HTERT RPE-1 (cell line): ENCODE data around the gene FMNL2.

ENCODE experiments used
- in situ Hi-C: fragments of 300-500 bp; cut with MboI; formaldehyde crosslinking; loops from 4 replicates; pipeline ENCODE4 v1.14.3; 2020; ENCODE audit warnings: low sequenced_read_pairs

FMNL2 gene

DNA sequence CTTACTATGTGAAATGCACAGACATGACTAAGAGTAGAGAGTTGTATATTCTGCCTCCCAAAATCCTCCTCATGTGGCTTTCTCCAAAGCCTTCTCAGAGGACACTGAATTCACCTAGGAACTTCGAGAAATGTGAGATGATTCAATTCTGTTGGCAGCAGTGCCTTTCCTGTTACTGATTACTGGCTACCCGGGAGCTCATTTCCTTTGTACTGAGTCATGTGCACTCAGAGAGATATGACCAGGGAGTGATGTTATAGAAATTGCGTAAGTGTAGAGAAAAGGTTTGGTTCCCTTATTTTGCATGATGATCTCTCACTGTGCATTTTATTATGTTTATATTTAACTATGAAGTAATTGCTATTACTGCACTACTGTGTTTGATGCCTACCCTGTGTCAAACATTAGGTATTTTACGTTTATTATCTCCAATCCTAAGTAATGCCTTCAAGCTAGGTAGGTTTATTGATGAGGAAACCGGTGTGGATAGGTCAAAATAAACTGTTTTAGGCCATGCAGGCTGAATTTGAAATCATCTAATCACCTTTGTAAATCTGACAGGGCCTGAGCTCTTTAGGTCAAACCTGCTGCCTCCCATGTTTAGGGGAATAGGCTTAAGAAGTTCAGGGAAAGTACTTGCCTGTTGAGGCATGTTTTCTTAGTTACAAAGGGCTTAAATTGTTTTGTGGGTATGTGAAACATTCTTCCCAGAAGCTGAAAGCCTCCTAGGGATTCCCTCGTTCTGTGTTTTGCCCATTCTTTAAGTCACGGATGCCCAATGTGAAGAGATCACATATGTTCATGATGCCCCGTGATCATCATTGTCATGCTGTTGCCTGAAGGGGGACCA lies 86.8 kb downstream of the FMNL2 start:
- in situ Hi-C loops, result no loop called here

DNA sequence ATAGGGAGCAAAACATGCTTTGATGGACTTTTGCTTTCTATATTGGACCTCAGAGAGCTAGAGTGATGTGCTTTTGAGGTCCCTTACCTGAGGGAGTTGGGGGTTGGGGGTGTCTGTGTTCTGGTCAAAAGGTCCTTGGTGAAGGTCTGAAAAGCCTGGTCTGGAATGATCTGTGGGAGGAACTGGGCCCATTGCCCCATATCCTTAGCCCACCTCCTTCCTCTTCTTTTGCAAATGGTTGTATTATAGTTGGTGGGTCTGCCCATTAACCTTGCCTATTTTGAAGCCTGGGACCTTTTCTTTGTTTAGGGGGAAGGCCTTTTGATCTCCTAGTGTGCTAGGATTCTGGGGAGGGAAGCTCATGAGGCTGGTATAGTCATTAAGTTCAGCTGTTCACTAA lies 88.7 kb downstream of the FMNL2 start:
- in situ Hi-C loops, result no loop called here

GRCh38 chr2:152425765-152426727 lies 91.1 kb downstream of the FMNL2 start:
- in situ Hi-C loops, result no loop called here

DNA sequence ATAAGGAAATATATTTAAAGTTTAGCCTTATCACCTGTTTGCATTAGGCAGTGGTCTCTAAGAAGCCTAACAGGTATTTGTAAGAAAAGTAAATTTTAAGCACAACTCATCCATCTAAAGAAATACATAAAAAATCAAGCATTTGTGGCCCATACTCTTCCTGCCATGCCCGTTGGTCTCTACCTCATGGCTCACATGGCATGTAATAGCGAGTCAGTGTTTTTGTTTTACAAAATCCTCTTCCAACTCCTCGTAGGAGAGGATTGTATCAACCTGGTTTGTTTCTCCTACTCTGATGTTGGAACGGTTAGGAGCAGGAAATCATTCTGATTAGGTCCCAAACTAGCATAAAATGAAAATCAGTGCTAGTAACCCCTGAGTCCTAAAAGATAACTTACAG lies 91.8 kb downstream of the FMNL2 start:
- in situ Hi-C loops, result no loop called here

GRCh38 chr2:152427902-152428301 lies 92.9 kb downstream of the FMNL2 start:
- in situ Hi-C loops, result no loop called here

- in situ Hi-C loops, result no loop called here
Measured at GRCh38 chr2:152428800-152429582, 94.0 kb downstream of the FMNL2 start.

DNA sequence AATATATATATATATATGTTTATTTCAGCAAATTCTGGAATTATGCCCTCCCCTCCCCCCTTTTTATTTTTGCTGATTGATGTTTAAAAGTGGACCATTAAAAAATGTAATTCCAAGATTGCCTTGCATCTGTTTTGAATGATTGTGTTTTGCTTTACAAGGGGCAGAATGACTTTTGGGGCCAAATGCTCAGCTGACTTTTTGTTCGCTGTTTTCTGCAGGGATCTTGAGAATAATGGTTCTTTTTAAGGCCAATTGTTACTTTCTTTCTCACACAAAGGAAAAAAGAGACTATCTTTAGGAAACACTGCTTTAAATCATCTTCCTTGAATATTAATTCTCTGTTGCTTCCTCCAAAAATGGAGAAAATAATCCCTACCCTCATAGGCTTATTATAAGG lies 95.9 kb downstream of the FMNL2 start:
- in situ Hi-C loops, result no loop called here

- in situ Hi-C loops, result no loop called here
Measured at GRCh38 chr2:152431370-152432098, 96.6 kb downstream of the FMNL2 start.

DNA sequence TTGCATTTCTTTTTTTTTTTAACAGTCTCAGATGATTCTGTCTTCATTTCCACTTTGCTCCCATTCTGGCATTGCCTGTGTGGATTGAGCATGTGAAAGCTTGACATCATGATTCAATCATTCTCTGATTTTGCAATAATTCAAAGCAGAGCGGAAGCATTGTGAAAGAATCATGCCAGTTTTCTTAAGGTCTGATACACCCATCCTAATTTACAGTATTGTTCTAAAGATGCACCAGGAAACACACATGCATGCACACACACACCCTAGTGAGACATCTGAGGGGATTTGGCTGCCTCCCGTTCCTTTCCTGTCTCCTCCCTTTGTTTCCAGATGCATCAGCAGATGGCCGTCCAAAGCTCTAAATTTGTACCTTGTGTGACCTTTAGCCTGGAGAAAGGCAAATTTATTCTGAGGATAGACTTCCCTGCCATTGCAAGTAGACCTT lies 97.3 kb downstream of the FMNL2 start:
- in situ Hi-C loops, result no loop called here

DNA sequence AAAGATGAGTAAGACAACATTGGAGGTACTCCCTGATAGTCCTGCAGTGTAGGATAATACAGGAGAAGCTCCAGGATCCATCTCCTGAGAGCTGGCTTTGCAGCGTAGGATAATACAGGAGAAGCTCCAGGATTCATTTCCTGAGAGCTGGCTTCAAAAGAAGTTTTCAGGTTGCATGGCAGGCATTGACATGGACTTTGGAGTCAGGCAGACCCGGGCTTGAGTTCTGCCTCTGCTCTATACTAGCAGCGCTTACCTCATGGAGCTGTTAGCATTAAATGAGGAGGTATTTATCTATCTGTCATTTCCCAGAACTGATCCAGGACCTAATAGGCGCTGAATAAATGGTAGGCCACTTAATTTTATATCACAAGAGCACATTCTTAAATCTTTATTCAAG lies 97.8 kb downstream of the FMNL2 start:
- in situ Hi-C loops, result no loop called here

GRCh38 chr2:152433289-152433688 lies 98.3 kb downstream of the FMNL2 start:
- in situ Hi-C loops, result no loop called here

GRCh38 chr2:152433791-152434190 lies 98.8 kb downstream of the FMNL2 start:
- in situ Hi-C loops, result no loop called here

DNA sequence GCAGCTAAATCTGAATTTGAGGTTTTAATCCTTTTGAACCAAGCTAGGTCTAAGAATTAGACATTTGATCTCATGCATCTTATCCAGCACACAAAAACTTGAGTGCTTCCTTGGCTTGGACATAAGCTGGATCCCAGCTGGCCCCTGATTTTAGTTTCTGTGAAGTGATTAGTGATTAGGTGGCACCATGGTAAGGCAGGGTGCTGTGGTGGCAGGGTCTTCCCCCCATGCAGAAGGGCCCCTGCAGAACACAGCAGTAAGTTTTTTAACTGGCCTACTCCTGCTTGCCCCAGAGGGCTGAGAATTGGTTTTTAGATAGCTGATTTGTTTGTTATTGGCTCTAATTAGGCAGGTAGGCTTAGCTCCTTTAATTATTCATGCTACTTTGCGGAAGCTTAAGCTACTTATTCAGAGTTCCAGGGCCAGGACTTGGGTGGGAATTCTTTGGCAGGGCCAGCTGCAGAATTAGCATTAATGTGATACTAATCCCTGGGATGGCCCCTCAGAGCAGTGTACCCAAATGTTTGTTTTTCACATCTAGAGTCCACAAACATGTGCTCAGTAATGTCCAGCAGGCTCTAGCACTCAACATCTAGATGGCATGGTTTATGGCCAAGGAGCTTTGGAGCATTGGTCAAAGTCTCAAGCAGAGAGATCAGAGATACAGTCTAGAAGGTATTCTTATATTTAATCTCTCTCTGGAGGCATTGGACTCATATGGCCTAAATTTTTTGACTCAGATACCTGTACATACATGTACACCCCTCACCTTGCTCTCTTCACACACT lies 99.6 kb downstream of the FMNL2 start:
- in situ Hi-C loops, result no loop called here

DNA sequence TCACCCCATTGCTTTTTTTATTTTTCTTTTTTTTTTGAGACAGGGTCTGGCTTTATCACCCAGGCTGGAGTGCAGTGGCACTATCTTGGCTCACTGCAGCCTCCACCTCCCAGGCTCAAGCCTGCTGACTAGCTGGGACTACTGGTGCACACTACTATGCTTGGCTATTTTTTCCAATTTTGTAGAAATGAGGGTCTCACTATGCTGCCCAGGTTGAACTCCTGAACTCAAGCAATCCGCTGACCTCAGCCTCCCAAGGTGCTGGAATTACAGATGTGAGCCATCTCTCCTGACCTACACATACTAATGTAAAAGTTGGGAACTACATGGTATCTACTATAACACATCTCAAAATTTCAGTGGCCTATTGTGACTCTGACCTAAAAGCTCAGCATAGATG lies 101.2 kb downstream of the FMNL2 start:
- in situ Hi-C loops, result no loop called here

DNA sequence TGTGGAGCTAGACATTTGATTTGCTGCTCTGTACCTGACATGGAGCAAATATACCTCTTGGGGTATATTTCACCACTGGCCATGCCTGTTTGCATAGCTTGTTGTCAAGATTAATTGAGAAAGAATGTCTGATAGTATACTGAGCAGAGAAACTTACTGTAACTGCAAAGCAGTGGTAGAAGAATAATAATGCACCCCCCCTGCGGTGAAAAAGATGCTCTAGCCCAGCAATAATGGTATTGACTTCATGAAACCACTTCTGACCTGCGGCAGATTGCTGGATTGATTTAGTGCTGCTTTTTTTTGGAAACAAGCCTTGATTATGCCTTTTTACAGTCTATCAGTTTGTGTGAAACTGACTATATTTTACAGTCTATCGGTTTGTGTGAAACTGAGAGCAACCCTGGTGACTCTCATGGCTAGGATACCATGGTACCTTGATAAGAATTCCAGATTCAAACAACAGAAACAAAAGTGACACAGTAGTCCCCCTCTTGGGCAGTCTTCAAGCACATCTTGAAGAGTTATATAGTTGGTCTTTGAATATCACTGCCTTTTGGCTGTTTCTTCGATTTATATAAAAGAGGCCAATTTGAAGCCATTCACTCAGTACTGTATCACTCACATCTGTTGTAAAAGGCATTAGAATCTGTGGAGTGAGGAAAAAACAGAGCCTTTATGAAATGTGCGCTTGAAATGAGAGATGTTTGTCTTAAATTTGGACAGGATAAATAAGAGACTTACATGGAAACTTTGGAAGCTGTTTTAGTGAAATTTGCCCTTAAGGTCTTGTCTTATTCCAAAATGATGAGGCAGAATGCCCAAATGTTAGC lies 102.5 kb downstream of the FMNL2 start:
- in situ Hi-C loops, result no loop called here

DNA sequence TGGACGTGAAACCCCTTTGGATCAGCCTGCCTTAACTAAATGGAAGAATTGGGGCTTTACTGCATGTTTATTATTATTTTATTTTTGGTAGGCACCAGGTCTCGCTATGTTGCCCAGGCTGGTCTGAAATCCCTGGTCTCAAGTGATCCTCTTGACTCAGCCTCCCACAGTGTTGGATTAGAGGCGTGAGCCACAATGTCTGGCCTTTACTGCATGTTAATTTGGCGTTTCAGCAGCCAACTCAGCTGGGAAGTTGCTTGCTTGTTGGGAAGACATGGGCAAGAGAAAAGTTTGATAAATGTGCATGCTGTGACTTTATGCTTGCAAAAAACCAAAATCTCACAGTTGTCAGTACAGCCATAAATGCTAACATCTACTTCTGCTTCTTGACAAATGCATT lies 105.1 kb downstream of the FMNL2 start:
- in situ Hi-C loops, result no loop called here

DNA sequence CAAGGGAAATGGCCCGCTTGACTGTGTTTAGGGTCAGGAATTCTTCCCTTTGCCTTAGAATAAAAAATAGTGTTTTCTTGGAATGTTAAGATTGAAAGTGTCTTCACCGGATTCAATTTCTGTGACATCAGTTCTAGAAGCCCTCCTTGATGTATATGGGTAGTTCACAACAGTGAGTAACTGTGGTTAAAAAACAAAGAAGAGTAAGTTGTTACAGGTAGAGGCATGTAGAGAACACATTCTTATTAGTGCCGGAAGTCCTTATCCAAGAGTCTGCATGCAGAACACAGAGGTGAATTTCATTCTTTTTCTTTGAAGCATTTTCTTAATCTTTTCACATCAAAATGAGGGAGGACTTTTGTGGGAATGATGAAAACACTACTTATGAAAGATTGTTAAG lies 105.5 kb downstream of the FMNL2 start:
- in situ Hi-C loops, result no loop called here

GRCh38 chr2:152441961-152442360 lies 107.0 kb downstream of the FMNL2 start:
- in situ Hi-C loops, result no loop called here

DNA sequence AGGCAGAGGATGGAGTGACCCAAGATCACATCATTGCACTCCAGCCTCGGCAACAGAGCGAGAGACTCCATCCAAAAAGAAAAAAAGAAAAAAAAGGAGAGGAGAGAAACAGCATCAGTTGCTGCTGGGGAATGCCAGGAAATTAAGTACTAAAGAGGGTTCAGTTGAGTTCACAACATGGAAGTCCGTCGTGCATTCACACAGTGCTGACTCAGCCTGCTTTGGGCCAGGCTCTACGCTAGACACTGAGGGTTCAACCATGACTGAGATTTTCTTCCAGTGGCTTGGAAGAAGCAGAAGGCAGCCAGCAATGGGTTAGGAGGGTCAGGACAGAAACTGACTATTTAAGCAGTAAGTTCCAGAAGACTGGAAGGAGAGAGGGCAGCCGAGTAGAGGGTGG lies 108.8 kb downstream of the FMNL2 start:
- in situ Hi-C loops, result no loop called here
